Measurements from ENCODE around the gene PER1. TPM values are rescaled to one million over a fixed set of nuclear protein-coding genes. Genes with fewer than 3 reads are reported as not detected.

The PER1 gene
- 34.9 TPM for polyA plus RNA-seq (2013, experiment 1 of 2)
- 25.8 TPM for polyA plus RNA-seq (2013, experiment 2 of 2)

- Histone ChIP-seq H3K27me3 (ENCODE audit: control insufficient read depth in 1 of 2, insufficient read depth in 1 of 2, low read length in 2 of 2) (no peaks in the 10 kb centered on the region), H3K4me2 (ENCODE audit: low read length, poor library complexity, severe bottlenecking) (peak within 1 kb of the TSS; percentile 95), H3K36me3 (ENCODE audit: control insufficient read depth in 1 of 2, insufficient read depth in 2 of 2, low read depth in 1 of 2, low read length in 2 of 2) (peaks cover 29 to 35% of the 10 kb centered on the region in 2 experiments), H2BK12ac (ENCODE audit: low read length in 2 of 2) (peak within 1 kb of the TSS; percentile 93 to 94), H3K79me1 (replicated peaks; ENCODE audit: low read length, poor library complexity, severe bottlenecking) (peaks cover 40% of the 10 kb centered on the region), H3K23ac (ENCODE audit: low read length in 2 of 2) (peak within 1 kb of the TSS in 1 of 2 experiments; percentile 96), H4K8ac (ENCODE audit: low read length) (peak within 1 kb of the TSS; percentile 68), H2AK5ac (ENCODE audit: low read length, severe bottlenecking) (peak within 1 kb of the TSS; percentile 80), H3K14ac (ENCODE audit: low read length in 2 of 2) (peak within 1 kb of the TSS; percentile 45 to 96), H3K9ac (ENCODE audit: low read length) (peak within 1 kb of the TSS; percentile 98), H2BK15ac (ENCODE audit: low read depth, poor library complexity, severe bottlenecking) (peak within 1 kb of the TSS; percentile 96), H3K9me3 (ENCODE audit: control insufficient read depth, low read length) (no peaks in the 10 kb centered on the region), H4K91ac (ENCODE audit: low read length) (peak within 1 kb of the TSS; percentile 93), H2AFZ (ENCODE audit: low read depth, low read length) (no peak within 1 kb of the TSS), H3K4ac (ENCODE audit: low read depth in 1 of 2, low read length in 2 of 2) (peak within 1 kb of the TSS; percentile 81 to 88), H3K4me3 (ENCODE audit: insufficient read depth in 1 of 2, low read depth in 1 of 2, low read length in 2 of 2) (peak within 1 kb of the TSS; percentile 84 to 86), H2BK5ac (ENCODE audit: low read depth, low read length, poor library complexity, severe bottlenecking) (no peak within 1 kb of the TSS), H3K27ac (ENCODE audit: low read length, poor library complexity, severe bottlenecking) (peak within 1 kb of the TSS; percentile 89), H3K18ac (ENCODE audit: low read depth in 1 of 2, low read length in 2 of 2) (peak within 1 kb of the TSS; percentile 96 to 98), H2BK120ac (ENCODE audit: low read depth, low read length) (peak within 1 kb of the TSS; percentile 76), H3K4me1 (ENCODE audit: control insufficient read depth, insufficient read depth, low read depth, low read length) (peaks cover 44% of the 10 kb centered on the region)
- 10% methylated on average over 38 of the region's 42 CpGs for WGBS
- peak; percentile 97 for DNase-seq
These were observed at the start of gene PER1 for GRCh38 chr17:8152112-8152775. Gene PER1 (minus strand): TSS chr17:8152404. CDS start chr17:8150706, 1,698 bp downstream.

GRCh38 chr17:8192070-8192815 lies 40.0 kb upstream of the PER1 start:
- Histone ChIP-seq H3K14ac (ENCODE audit: low read length in 2 of 2) (no peak overlapping the region), H3K9me3 (ENCODE audit: control insufficient read depth, low read length) (no peaks in the 10 kb centered on the region), H3K4ac (ENCODE audit: low read depth in 1 of 2, low read length in 2 of 2) (peak overlapping the region in 1 of 2 experiments; percentile 56), H3K9ac (ENCODE audit: low read length) (peak overlapping the region; percentile 66), H3K79me1 (replicated peaks; ENCODE audit: low read length, poor library complexity, severe bottlenecking) (peaks cover 4% of the 10 kb centered on the region), H4K91ac (ENCODE audit: low read length) (no peak overlapping the region), H2AFZ (ENCODE audit: low read depth, low read length) (peak overlapping the region; percentile 77), H2BK120ac (ENCODE audit: low read depth, low read length) (no peak overlapping the region), H3K4me1 (ENCODE audit: control insufficient read depth, insufficient read depth, low read depth, low read length) (peaks cover 20% of the 10 kb centered on the region), H3K23ac (ENCODE audit: low read length in 2 of 2) (no peak overlapping the region), H2BK5ac (ENCODE audit: low read depth, low read length, poor library complexity, severe bottlenecking) (no peak overlapping the region), H3K18ac (ENCODE audit: low read depth in 1 of 2, low read length in 2 of 2) (peak overlapping the region in 1 of 2 experiments; percentile 72), H2AK5ac (ENCODE audit: low read length, severe bottlenecking) (peak overlapping the region; percentile 64), H3K4me2 (ENCODE audit: low read length, poor library complexity, severe bottlenecking) (peak overlapping the region; percentile 57), H2BK15ac (ENCODE audit: low read depth, poor library complexity, severe bottlenecking) (no peak overlapping the region), H4K8ac (ENCODE audit: low read length) (peak overlapping the region; percentile 94), H3K4me3 (ENCODE audit: insufficient read depth in 1 of 2, low read depth in 1 of 2, low read length in 2 of 2) (peak overlapping the region in 1 of 2 experiments; percentile 68), H3K27ac (ENCODE audit: low read length, poor library complexity, severe bottlenecking) (peak overlapping the region; percentile 74), H3K36me3 (ENCODE audit: control insufficient read depth in 1 of 2, insufficient read depth in 2 of 2, low read depth in 1 of 2, low read length in 2 of 2) (no peaks in the 10 kb centered on the region), H2BK12ac (ENCODE audit: low read length in 2 of 2) (no peak overlapping the region), H3K27me3 (ENCODE audit: control insufficient read depth in 1 of 2, insufficient read depth in 1 of 2, low read length in 2 of 2) (no peaks in the 10 kb centered on the region)
- WGBS: 31% methylated on average over 11 of the region's 12 CpGs
- DNase-seq: peak; percentile 86

GRCh38 chr17:8190506-8190905 lies 38.3 kb upstream of the PER1 start:
- no peaks in the 10 kb centered on the region for H3K27me3 ChIP-seq (ENCODE audit: control insufficient read depth in 1 of 2, insufficient read depth in 1 of 2, low read length in 2 of 2)
- peaks cover 20% of the 10 kb centered on the region for H3K4me1 ChIP-seq (ENCODE audit: control insufficient read depth, insufficient read depth, low read depth, low read length)
- H3K9ac ChIP-seq (ENCODE audit: low read length): peak overlapping the region; percentile 65
- peak overlapping the region; percentile 21 for H2BK120ac ChIP-seq (ENCODE audit: low read depth, low read length)
- no peak for DNase-seq
- peak overlapping the region; percentile 85 for H2BK15ac ChIP-seq (ENCODE audit: low read depth, poor library complexity, severe bottlenecking)
- peak overlapping the region in 1 of 2 experiments; percentile 88 for H3K4me3 ChIP-seq (ENCODE audit: insufficient read depth in 1 of 2, low read depth in 1 of 2, low read length in 2 of 2)
- WGBS: 55% methylated on average over 6 of the region's 6 CpGs
- no peak overlapping the region for H2AFZ ChIP-seq (ENCODE audit: low read depth, low read length)
- no peak overlapping the region for H2BK5ac ChIP-seq (ENCODE audit: low read depth, low read length, poor library complexity, severe bottlenecking)
- no peak overlapping the region for H4K91ac ChIP-seq (ENCODE audit: low read length)
- no peak overlapping the region for H3K14ac ChIP-seq (ENCODE audit: low read length in 2 of 2)
- H2AK5ac ChIP-seq (ENCODE audit: low read length, severe bottlenecking): peak overlapping the region; percentile 72
- peak overlapping the region; percentile 39 for H3K27ac ChIP-seq (ENCODE audit: low read length, poor library complexity, severe bottlenecking)
- H3K9me3 ChIP-seq (ENCODE audit: control insufficient read depth, low read length): no peaks in the 10 kb centered on the region
- H3K4me2 ChIP-seq (ENCODE audit: low read length, poor library complexity, severe bottlenecking): peak overlapping the region; percentile 69
- H3K23ac ChIP-seq (ENCODE audit: low read length in 2 of 2): no peak overlapping the region
- peak overlapping the region; percentile 75 to 82 for H3K18ac ChIP-seq (ENCODE audit: low read depth in 1 of 2, low read length in 2 of 2)
- peak overlapping the region; percentile 86 for H4K8ac ChIP-seq (ENCODE audit: low read length)
- H3K79me1 ChIP-seq (replicated peaks; ENCODE audit: low read length, poor library complexity, severe bottlenecking): peaks cover 4% of the 10 kb centered on the region
- peak overlapping the region; percentile 45 to 63 for H2BK12ac ChIP-seq (ENCODE audit: low read length in 2 of 2)
- H3K4ac ChIP-seq (ENCODE audit: low read depth in 1 of 2, low read length in 2 of 2): peak overlapping the region in 1 of 2 experiments; percentile 65
- no peaks in the 10 kb centered on the region for H3K36me3 ChIP-seq (ENCODE audit: control insufficient read depth in 1 of 2, insufficient read depth in 2 of 2, low read depth in 1 of 2, low read length in 2 of 2)
